ENCODE data around the gene CPM.
A peak's percentile ranks its signal among the peaks of the same experiment; 100 is the strongest.

CPM gene

DNA sequence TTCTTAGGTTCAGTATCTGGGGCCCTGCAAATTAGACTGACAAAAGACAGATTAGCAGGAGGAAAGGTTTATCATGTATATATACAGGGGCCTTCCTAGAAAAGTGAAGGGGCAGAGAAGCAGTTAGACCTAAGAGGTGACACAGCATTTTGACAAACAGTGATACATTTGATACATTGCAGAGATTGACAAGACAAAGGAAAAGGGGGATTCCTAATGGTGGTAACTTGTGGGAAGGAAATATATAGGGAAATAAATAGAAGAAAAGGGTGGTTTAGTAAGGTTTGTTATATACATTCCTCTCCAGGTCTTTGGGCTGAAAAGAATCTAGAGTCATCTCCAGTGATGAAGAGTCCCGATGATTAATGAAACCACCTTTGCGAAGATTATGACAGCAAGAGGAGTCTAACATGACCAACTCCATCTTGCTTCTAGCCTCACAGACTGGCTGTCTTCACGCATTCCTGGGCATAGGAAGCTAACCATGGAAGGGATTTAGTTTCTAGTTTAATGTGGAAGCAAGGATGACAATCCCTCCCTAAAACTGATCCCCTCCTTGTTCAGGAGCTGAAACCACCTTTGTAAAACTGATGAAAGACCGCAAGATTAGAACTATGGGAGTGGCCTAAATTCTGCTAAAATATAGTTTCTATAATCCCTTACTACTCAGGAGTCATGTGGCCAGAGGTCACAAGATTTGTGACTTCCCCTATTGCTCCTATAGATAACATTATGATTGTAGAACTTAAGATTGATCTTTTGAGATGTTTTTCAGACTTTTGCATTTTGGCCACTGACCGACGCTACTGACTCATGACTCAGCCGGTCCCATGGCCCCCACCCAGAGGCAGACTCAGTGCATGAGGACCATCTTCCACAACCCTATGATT is 31.1 kb upstream of the CPM start:
- TF ChIP-seq, protein P1, sequence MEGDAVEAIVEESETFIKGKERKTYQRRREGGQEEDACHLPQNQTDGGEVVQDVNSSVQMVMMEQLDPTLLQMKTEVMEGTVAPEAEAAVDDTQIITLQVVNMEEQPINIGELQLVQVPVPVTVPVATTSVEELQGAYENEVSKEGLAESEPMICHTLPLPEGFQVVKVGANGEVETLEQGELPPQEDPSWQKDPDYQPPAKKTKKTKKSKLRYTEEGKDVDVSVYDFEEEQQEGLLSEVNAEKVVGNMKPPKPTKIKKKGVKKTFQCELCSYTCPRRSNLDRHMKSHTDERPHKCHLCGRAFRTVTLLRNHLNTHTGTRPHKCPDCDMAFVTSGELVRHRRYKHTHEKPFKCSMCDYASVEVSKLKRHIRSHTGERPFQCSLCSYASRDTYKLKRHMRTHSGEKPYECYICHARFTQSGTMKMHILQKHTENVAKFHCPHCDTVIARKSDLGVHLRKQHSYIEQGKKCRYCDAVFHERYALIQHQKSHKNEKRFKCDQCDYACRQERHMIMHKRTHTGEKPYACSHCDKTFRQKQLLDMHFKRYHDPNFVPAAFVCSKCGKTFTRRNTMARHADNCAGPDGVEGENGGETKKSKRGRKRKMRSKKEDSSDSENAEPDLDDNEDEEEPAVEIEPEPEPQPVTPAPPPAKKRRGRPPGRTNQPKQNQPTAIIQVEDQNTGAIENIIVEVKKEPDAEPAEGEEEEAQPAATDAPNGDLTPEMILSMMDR (conservative IDR thresholded peaks at IDR 0.05; ENCODE audit: low read depth, low read length) = no peak
- no peak for DNase-seq (ENCODE audit: low read depth)
- no peak overlapping the region for H3K4me3 ChIP-seq (ENCODE audit: low read depth, low read length)

DNA sequence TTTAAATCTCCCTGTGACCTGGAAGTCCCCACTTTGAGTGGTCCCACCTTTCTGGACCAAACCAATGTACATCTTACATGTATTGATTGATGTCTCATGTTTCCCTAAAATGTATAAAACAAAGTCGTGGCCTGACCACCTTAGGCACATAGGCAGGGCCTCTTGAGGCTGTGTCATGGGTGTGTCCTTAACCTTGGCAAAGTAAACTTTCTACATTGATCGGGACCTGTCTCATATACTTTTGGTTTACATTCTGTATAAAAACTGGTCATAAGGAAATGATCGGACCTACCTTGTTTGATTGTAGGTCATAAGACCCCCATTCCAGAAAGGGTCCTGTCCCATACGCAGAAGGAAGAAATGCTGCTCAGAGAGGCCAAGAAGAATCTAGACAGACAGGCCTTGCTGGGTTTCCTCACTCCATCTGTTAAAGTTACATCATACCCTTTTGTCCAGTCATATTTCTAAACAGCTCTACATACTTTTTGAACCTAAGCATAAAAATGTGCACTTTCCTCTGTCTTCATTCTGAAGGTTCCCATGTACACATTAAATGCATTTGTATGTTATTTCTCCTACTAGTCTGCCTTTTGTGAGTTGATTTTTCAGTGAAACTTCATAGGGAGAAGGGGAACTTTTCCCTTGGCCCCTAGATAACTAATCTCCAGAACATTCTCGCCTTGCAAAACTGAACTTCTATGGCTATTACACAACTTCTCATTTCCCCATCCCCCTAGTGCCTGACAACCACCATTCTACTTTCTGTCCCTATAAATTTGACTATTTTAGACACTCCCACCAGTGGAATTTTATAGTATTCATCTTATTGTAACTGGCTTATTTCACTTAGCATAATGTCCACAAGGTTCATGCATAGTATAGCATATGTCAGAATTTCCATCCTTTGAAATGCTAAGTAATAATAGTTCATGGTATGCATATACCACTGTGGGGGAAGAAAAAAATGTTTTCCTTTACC is 30.2 kb upstream of the CPM start:
- peak; percentile 72 for DNase-seq (ENCODE audit: low read depth)
- TF ChIP-seq, protein P1 (conservative IDR thresholded peaks at IDR 0.05; ENCODE audit: low read depth, low read length) = no peak
- H3K4me3 ChIP-seq (ENCODE audit: low read depth, low read length) = no peak overlapping the region

DNA sequence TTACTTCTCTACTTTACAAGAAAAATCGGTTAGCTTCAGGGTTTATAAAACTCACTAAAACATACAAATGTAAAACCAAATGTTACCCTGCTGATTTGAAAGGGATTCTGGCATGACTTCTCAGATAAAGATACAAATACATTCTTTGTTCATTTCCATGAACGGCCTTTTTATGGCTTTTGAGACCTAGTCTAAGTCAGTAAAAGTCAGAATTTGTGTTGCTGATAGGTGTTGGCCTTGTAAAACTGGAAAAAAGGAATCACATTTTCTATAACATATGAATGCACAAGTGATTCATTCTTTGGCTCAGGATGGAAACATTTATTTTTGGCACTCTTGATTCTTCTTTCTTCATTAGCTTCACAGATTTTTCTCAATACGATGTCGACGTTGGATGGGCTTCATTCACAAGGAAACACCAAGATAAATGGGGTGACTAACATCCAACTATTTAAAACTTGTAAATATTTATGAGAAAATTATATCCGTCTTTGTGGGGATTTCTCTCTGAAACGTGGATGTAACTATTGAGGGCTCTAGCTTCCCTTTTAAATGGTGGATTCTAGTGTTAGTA is 27.0 kb upstream of the CPM start:
- H3K4me3 ChIP-seq (ENCODE audit: low read depth, low read length) = no peak overlapping the region
- TF ChIP-seq, protein P1 (conservative IDR thresholded peaks at IDR 0.05; ENCODE audit: low read depth, low read length) = no peak
- DNase-seq (ENCODE audit: low read depth) = no peak

DNA sequence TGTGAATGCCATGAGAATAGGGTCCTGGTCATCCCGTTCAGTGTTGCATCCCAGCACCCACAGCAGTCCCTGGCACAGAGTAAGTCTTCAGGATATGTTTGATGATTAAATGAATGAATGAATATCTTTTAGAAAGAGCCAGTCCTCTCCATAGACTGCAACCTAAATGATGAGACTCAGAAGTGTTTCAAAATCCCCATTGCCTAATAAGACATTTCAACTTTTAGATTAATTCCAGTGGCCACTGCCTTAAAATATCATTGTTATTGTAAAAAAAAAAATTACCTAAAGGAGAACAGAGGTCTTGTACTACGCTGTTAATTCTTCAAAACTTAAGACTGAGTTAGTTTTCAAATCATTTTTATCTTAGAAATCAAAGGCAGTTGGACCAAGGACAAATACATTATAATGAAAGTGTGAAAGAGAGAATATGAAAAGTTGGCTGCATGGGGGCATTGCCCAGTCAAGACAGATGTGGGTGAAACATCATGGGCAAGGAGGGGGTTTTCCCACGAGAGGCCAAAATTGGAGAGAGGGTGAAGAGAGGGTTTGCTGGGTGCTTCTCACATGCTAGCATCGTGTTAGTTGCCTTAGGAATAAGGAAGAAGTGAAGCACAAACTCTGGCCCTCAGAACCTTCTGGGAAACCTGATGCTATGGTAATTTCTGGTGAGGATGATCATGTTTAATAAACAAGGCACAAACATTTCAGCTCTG is 26.3 kb upstream of the CPM start:
- DNase-seq (ENCODE audit: low read depth) = no peak

DNA sequence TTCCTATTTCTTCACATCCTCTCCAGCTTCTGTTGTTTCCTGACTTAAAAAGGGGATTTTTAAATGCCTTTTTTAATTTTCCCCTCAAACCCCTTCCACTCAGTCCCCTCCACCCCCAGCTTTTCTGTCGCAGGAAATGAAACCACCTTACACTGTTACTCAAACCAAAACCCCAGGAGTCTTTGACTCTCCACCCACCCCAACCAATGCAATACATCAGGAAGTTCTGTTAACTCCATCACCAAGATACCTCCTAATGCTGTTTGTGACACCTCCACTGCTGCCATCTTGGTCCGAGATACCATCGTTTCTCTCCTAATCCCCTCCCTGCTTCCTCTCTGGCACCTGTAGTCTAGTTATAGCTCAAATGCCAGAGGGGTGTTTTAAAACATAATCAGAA is 25.4 kb upstream of the CPM start:
- DNase-seq (ENCODE audit: low read depth) = no peak
- no peak overlapping the region for H3K4me3 ChIP-seq (ENCODE audit: low read depth, low read length)
- TF ChIP-seq, protein P1 (conservative IDR thresholded peaks at IDR 0.05; ENCODE audit: low read depth, low read length) = no peak

More for the DNA sequence above, 26.3 kb upstream of the CPM start:
- H3K4me3 ChIP-seq (ENCODE audit: low read depth, low read length) = no peak overlapping the region
- TF ChIP-seq, protein P1 (conservative IDR thresholded peaks at IDR 0.05; ENCODE audit: low read depth, low read length) = no peak

DNA sequence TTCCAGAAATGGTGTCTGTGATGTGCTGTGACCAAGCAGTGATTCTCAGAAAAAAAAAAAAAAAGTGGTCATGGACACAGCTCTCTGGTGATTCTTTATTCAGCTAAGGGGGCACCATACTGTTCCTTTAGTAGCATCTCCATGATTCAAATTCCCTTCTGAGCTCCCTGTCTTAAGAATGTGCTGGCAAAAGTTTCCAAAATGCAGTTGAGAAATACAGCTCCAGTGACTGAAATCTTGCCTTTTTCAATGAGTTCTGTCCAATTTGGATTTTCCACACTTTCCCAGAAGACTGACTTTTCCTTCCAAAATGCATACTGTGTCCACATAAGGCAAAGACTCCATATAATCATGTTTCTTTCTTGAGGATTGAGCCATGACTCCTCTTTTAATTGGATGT is 24.3 kb upstream of the CPM start:
- TF ChIP-seq, protein P1 (conservative IDR thresholded peaks at IDR 0.05; ENCODE audit: low read depth, low read length) = no peak
- no peak overlapping the region for H3K4me3 ChIP-seq (ENCODE audit: low read depth, low read length)
- no peak for DNase-seq (ENCODE audit: low read depth)
